ENCODE results near the gene HSF4. TPM values are rescaled to one million over a fixed set of nuclear protein-coding genes. Genes with fewer than 3 reads are reported as not detected.

HSF4 gene
- total RNA-seq, 1 donor from 2014 or later, result 62.9 TPM

DNA sequence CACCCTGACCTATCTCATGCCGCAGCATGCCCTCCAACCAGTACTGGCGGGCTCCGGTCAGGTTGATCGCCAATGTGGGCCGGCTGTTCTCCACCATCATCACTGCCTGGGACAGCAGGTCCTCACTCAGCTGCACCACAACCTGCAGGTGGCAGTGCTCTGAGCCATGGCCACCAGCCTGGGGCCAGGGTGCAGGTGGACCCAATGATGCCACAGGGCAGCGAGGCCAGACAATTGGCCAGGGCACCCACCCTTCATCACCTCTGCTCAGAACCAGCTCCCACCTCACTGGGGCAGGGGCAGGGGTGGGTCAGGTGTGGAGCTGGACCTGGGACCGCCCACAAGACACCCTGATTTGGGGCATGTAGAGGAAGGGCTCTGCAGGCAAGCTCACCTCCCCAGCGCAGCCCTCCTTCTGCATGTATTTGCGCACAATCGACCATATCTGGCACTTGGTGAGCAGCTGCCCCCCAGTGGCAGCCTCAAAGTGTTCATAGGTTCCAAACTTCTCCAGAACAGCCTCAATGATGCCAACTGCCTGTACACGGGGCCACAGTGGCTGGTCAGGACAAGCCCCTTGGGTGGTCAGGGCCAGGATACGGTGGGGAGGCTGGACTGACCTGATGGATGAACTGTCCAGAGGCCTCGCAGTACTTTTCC, 15.0 kb downstream of the HSF4 start:
- DNase-seq (no peak), ATAC-seq (ENCODE audit: poor library complexity) (no peak)
- intact Hi-C loops (cut with DNase I), result no loop called here

DNA sequence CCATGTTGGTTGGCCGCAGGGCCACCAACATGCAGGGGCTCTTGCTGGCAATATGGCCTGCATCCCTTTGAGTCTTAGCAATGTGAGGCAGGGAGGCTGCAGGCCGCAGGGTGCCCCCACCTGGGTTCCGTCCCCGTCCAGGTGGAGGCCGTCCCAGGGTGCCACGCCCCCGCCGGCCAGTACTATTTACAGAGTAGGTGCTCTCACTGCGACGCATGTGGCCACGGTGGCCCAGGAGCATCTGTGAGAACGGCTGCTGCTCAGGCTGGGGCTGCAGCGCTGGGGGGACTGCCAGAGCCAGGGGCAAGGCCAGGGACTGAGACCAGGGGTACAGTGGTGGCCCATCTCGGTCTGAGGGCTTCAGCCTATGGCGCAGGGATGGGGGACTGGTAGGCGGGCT, 15.6 kb downstream of the HSF4 start:
- intact Hi-C loops (cut with DNase I), result no loop called here
- ATAC-seq (ENCODE audit: poor library complexity) (no peak), DNase-seq (no peak)

DNA sequence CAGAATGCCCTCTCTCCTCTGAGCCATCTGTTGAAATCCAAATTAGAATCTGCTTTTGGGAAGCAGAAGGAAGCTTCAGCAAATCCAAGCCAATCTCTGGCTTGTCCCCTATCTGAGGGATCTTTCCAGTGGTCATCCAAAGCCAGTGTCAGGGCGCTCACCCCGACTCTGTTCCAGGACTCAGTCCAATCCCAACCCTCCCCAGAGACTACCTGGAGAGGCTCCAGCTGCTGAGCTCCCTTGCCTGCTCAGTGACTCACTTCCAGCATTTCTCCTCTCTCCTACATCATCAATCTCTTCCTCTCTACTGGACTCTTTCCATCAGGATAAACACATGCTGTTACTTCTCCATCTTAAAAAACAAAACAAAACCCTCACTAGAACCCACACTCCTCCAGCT, 16.8 kb downstream of the HSF4 start:
- no peak for ATAC-seq (ENCODE audit: poor library complexity)
- DNase-seq, result no peak
- intact Hi-C loops (cut with DNase I), result no loop called here

DNA sequence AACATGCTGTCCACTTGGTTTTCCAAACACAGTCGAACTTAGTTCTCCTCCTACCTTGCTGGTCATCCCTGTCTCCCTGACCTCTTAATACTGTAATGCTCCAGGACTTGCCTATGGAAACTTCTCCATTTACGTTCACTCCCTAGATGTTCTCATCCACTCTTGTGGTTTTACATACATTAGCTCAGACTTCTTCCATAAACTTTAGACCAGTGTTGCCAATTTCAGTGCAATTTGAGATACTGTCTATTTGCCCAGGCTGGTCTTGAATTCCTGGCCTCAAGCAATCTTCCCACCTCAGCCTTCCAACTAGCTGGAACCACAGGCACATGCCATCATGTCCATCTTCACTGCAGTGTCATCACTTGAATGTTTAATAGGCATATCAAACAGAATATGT, 17.7 kb downstream of the HSF4 start:
- no peak for ATAC-seq (ENCODE audit: poor library complexity)
- no peak for DNase-seq
- intact Hi-C loops (cut with DNase I), result no loop called here

DNA sequence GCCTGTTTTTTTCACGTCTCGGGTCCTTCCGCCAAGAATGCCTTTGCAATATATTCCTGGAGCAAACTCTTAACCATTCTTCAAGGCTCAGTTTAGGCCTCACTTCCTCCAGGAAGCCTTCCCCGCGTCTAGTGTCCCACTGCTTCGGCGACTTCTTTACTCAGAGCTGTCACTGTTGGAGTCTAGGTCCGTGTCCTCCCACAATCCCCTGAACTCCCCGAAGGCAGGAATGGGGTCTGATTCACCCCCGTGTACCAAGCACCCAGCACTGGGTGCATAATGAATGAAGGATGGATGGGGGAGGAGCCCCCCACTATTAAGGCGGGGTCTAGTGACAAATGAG, 18.7 kb downstream of the HSF4 start:
- intact Hi-C loops (cut with DNase I), result no loop called here
- DNase-seq, result no peak
- ATAC-seq (ENCODE audit: poor library complexity), result no peak

DNA sequence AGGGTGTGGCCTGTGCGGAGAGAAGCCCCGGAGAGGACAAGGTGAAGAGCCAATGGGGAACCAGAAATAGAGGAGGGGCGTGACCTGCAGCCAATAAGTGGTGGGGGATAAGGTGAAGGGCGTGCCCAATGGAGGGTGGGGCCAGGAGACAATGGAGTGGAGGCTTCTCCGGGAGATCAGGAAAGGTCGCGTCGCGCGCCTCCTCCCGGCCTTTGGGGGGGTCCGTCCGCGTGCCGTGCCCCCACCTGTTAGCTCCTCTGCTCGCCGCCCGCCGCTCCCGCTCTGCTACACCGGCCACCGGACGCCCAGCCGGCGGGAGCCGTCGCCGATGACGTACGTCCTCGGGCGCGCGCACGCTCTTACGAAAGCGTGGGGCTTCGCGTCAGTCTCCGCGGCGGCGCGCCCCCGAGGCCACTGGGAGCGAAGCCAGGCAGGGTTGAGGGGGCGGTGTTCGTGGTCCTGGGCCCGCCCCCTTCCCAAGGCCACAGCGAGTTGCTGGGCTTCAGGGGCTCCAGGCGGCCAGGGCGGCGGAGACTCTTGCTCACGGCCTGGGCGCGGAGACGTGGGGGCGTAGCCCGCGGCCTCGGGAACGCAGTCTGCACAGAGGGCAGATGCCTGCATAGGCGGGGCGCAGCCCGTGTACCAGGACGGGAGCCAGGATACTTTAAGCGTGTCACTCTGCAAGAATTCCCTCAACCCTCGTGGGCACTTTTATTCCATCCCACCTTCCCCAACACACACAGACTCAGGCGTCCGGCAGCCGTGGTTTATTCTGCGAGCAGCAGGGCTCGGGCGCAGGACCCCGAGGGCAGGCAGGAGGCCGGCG, 19.3 kb downstream of the HSF4 start, which contains the start of gene MATCAP1:
TSS of gene MATCAP1 (minus strand) at position 337 of the 826 bp plus-strand sequence. CDS start 3,353 bp downstream, outside the sequence.
- peak; percentile 94 for ATAC-seq (ENCODE audit: poor library complexity)
- DNase-seq, result peak; percentile 95
- intact Hi-C loops (cut with DNase I), result loop anchor here (2.0 kb wide), 1 partner anchor 207 kb away; no protein-coding TSS in a partner anchor

DNA sequence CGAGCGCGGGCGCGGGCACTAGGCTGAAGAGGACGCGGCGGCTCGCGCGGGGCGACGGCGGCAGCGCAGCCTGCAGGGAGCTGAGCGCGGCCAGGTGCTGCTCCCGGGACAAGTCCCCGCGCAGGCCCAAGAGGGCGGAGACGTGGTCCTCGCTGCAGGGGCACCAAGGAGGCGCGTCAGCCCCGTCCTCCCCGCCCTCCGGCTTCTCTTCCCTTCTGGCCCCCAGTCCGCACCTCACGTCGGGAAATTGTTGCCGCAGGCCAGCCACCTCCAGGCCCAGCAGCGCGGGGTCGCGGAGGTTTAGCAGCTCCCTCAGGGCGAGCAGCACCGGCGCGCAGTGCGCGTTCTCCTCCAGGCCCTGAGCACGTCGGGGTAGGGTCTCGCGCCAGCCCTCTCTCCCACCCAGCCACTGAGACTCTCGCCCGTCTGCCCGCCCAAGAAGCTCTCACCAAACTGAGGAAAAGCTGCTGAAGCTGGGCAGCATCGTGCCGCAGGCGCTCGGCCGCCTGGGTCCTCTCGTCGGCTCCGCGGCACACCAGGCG, 20.0 kb downstream of the HSF4 start:
- peak; percentile 29 for ATAC-seq (ENCODE audit: poor library complexity)
- intact Hi-C loops (cut with DNase I), result loop anchor here (2.0 kb wide), 1 partner anchor 208 kb away; no protein-coding TSS in a partner anchor
- no peak for DNase-seq

DNA sequence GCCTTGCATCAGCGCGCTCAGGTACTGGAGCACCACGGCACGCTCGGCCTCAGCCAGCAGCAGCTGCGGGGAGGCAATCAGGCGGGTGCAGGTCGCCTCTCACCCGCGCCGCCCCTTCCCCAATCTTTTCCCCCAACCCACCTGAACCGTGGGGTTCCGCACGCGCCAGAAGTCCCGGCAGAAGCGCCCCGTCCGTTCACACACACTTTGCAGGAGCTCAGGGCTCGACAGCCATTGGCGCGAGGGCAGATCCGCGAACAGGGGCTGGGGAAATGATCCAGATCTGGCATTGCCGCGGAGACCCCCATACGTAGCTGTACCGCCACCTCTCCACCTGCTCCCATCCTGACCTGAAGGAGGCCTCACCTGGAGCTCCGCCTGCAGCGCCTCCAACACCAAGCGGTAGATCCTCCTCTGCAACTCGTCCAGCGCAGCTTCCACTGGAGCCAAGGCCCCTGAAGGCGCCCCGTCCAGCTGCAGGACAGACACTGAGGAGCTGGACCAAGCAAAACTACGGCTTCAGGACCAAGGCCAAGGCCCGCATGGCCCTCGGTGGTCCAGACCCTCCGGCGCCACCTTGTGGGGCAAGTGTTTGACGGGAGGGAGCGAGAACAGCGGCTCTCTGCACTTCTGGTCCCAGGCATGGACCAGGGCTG, 20.6 kb downstream of the HSF4 start:
- ATAC-seq (ENCODE audit: poor library complexity) (peak; percentile 60), DNase-seq (peak; percentile 95)
- intact Hi-C loops (cut with DNase I), result loop anchor here (2.0 kb wide), 1 partner anchor 208 kb away; no protein-coding TSS in a partner anchor

DNA sequence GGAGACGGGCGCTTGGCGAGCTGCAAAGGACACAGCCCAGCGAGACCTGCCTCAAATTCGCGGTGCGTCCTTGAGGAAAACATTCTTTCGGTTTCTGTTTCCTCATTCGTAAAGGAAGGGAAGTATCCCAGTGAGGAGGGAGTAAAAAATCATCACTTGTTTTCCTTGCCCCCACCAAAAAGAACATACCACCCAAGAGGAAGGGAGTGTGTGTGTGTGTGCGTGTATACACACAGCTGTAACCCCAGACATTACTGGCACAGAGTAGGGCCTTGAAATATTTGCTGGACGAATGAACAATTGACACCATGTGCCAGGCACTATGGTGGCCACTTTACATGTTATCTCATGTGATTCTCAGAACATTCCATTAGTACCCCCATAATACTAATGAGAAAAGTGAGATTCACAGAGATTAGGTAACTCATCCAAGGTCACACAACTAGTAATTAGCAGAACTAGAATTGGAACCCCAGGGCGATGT, 21.1 kb downstream of the HSF4 start:
- no peak for ATAC-seq (ENCODE audit: poor library complexity)
- DNase-seq, result no peak
- intact Hi-C loops (cut with DNase I), result loop anchor here (2.0 kb wide), 1 partner anchor 209 kb away; no protein-coding TSS in a partner anchor

DNA sequence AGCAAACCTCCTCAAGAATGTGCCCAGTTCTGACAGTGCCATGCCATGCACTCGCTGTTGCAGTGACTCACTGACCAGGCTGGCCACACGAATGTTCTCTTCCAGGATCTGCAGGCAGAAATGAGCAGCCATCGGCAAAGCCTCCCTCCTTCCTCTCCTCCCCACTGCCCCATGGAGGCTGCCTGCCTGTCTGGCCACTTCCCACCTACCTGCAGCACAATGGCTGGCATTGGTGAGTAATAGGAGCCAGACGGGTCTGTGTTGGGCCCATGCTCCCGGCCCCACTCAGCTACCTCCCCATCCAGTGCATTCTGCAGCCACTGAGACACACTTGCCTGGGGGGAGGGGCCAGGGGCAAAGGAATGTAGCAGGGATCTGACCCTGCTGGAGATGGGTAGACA, 22.0 kb downstream of the HSF4 start:
- ATAC-seq (ENCODE audit: poor library complexity) (no peak), DNase-seq (no peak)
- intact Hi-C loops (cut with DNase I), result no loop called here

DNA sequence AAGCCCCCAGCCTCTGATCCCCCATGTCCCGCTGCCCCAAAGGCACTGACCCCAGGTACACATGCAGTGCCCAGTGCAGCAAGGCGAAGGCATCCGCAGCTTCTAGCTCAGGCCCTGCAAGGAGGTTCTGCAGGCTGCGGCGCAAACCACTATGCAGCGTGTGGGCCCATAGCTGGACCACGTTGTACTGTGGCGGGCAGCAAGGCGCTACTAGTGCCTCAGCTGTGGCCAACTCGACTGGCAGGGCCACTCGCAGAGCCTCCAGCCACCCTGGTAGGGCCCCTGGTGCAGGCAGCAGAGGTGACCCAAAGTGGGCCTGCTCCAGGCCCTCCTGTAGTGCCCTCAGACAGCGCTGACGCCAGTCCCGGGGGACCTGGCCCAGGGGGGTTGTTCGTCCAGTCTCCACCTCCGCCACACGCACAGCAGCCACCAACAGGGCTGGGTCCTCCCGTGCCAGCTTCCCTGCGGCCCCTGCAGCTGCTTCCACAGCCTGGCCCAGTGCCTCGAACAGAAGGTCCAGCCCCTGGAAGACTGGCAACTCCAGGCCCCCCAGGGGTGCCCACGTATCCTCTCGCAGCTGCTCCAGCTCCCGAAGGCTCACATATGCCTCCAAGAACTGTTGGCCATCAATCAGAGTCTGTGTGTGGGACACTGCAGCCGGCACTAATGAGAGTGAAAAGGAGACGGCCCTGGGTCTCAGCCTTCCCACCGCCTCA, 22.8 kb downstream of the HSF4 start:
- intact Hi-C loops (cut with DNase I), result no loop called here
- DNase-seq (no peak), ATAC-seq (ENCODE audit: poor library complexity) (no peak)

DNA sequence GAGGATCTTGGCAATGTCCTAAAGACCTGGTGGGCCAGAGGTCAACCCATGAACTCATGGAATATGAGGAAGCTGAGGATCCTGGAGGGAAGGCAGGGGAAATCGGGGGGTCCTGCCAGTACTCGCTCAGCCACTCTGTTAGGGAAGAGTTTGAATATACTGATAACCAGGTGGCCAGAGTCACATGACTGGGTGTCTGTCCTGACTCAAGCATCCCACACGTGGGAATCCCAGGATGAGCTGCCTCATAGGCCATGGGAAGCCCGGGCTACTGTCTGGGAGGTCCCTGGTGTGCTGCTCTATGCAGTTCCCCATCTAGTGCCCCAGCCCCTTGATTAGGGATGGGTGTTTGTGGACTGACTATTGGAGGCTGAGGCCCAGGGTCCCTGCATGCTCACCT, 23.8 kb downstream of the HSF4 start:
- intact Hi-C loops (cut with DNase I), result no loop called here
- ATAC-seq (ENCODE audit: poor library complexity), result no peak
- no peak for DNase-seq

DNA sequence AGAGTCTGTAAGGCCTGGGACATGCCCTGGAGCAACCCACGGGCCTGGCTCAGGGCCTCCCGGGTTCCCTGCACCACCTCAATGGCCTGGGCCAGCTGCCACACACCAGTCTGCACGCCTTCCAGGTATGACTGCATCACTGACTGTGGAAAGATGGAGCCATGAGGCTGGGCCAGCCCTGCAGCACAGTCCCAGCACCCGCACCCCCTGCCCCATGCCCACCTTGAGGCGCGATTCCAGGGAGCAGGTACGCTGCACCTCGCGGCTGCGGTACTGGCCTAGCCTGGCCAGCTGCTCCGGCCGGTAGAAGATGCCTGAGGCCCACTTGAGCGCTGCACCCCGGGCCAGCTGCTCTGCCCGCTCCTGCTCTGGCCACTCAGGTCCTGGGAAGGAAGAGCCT, 24.3 kb downstream of the HSF4 start:
- DNase-seq (no peak), ATAC-seq (ENCODE audit: poor library complexity) (no peak)
- intact Hi-C loops (cut with DNase I), result no loop called here

DNA sequence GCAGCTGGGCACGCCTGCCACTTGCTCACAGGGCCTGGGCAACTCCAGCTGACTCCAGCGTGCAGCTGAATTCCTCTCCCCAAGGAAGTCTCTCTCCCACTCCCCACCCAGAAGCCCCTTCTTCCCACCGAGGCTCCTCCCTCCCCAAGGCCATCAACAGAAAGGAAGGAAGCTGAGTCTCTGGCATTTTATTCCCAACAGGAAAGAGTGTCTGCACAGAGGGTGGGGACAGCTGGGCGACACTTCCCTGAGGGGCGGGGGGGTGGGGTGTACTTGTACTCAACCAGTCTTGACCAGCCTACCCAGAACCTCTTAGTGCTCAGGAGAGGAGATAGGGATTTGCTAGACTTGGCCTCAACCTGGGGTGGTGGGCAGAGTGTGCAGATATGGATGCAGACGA, 25.5 kb downstream of the HSF4 start, which contains the start of gene EXOC3L1:
TSS of gene EXOC3L1 (minus strand) at position 96 of the 400 bp plus-strand sequence. CDS start 460 bp downstream, outside the sequence.
- DNase-seq (no peak), ATAC-seq (ENCODE audit: poor library complexity) (no peak)
- intact Hi-C loops (cut with DNase I), result loop anchor here (2.0 kb wide), 1 partner anchor 33 kb away; no protein-coding TSS in a partner anchor

DNA sequence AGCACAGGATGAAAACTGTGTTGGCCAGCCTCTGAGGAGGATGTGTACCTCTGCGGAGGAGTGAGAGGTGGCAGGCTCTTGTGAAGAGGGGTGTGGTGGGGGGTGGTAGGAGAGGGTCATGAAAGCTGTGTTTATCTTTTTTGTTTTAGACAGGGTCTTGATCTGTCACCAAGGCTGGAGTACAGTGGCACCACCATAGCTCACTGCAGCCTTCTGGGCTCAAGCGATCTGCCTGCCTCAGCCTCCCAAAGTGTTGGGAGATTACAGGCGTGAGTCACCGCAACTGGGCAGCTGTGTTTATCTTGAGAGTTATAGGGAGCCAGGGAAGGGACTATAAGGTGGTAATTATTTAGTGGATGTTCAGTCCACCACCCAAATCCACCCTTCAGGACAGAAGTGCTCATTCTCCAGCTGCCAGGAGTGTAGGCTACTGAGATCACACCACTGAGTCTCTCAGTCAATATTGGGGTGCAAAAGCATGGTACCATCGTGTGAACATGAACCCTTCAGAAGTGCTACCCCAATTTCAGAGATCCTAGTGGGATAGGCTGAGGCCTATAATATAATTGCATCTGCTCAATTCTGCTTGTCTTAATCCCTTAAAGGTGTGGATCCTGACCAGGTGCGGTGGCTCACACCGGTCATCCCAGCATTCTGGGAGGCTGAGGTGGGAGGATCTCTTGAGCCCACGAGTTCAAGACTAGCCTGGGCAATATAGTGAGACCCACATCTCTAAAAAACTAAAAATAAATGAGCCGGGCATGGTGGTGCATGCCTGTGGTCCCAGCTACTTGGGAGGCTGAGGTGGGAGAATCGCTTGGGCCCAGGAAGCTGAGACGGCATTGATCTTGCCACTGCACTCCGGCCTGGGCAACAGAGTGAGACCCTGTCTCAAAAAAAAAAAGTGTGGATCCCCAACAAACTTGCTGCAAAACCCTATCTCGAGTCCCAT, 26.2 kb downstream of the HSF4 start:
- intact Hi-C loops (cut with DNase I), result loop anchor here (2.0 kb wide), 1 partner anchor 34 kb away; no protein-coding TSS in a partner anchor
- ATAC-seq (ENCODE audit: poor library complexity) (no peak), DNase-seq (no peak)

DNA sequence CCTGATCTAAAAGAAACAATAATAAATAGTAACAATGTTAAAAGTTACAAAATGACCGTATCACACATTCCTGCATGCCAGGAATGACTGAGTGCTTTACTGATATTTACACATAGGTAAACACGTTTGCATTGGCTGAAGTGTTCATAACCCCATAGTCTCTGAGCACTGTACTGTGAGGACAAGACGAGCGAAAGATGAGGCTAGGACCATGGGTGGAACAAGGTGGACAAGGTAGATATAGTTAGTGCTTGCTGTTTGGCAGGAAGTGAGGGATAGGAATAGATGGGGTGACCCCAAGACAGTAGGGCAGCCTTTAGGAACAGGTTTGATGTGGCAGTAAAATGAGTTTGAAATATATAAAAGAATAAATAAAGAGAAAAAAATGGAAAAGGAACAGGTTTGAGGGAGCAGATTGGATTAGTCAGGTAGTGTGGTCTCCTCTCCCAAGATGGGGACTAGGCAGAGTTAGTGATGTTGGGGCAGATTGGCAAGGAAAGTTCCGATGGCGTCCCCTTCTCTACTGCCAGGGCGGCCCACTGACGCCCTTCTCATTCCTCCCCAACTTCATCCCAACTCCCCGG, 27.0 kb downstream of the HSF4 start:
- ATAC-seq (ENCODE audit: poor library complexity) (no peak), DNase-seq (no peak)
- intact Hi-C loops (cut with DNase I), result loop anchor here (2.0 kb wide), 1 partner anchor 35 kb away; no protein-coding TSS in a partner anchor

All from Right ventricle myocardium superior (tissue), 1 donor.